Measurements from ENCODE around the gene C22orf15. TPM values are rescaled to one million over a fixed set of nuclear protein-coding genes. Genes with fewer than 3 reads are reported as not detected.
A peak's percentile ranks its signal among the peaks of the same experiment; 100 is the strongest.

The C22orf15 gene
- total and polyA plus RNA-seq, 4 donors = 3.0 to 18.7 (median 10.4) TPM

DNA sequence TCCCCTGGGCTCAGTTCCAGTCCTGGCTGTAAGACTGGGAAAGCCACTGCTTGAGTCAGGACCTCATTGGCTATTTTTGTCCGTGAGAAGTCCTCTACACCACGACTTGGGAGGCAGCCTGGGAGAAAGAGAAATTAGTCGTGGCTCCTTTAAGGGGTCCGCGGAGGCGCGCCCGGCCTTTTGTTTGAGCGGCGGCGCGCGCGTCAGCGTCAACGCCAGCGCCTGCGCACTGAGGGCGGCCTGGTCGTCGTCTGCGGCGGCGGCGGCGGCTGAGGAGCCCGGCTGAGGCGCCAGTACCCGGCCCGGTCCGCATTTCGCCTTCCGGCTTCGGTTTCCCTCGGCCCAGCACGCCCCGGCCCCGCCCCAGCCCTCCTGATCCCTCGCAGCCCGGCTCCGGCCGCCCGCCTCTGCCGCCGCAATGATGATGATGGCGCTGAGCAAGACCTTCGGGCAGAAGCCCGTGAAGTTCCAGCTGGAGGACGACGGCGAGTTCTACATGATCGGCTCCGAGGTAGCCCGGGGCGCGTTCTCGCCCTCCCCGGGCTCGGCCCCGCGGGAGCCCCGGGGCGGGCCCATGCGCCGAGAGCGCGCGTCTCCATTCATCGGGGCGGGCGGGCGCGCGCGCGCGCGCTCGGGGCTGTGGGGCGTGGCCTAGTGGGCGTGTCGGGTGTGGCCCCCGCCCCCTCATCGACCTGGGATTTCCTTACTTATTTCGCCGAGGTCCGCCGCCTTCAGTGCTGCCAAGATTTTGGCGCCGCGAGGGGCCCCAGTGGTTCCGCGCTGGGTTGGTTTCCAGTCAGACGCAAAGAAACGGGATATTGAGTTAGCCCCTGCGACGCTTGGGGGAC lies 24.2 kb downstream of the C22orf15 start, which contains the start of gene SMARCB1:
Gene SMARCB1, plus strand, starts transcription at position 215 of the 848 bp plus-strand sequence. Its CDS starts 204 bp downstream, at position 419.
- Histone ChIP-seq H3K9me3 (ENCODE audit: control insufficient read depth in 4 of 4, insufficient read depth in 3 of 4, low read length in 3 of 4) (no peaks in the 10 kb centered on the region), H3K27me3 (ENCODE audit: control insufficient read depth in 3 of 3, insufficient read depth in 3 of 3, low read length in 2 of 3) (no peaks in the 10 kb centered on the region), H3K4me1 (ENCODE audit: control insufficient read depth in 5 of 5, insufficient read depth in 5 of 5, low read length in 5 of 5) (peaks cover 0 to 38% (median 9%) of the 10 kb centered on the region in 5 donors), H3K36me3 (ENCODE audit: control insufficient read depth in 4 of 4, insufficient read depth in 4 of 4, low read length in 4 of 4) (peaks cover 0 to 12% (median 7%) of the 10 kb centered on the region in 4 donors), H3K27ac (ENCODE audit: low read depth in 1 of 2, low read length in 1 of 2) (peak within 1 kb of the TSS; percentile 100), H3K9ac (ENCODE audit: insufficient read depth in 1 of 2, low read length in 2 of 2) (peak within 1 kb of the TSS; percentile 87 to 90), H3K4me3 (peak within 1 kb of the TSS; percentile 94)
- DNase-seq (peak; percentile 92 to 97 (median 95)), ATAC-seq (ENCODE audit: insufficient read depth, low FRiP score) (peak; percentile 98)
- TF ChIP-seq, protein P1, sequence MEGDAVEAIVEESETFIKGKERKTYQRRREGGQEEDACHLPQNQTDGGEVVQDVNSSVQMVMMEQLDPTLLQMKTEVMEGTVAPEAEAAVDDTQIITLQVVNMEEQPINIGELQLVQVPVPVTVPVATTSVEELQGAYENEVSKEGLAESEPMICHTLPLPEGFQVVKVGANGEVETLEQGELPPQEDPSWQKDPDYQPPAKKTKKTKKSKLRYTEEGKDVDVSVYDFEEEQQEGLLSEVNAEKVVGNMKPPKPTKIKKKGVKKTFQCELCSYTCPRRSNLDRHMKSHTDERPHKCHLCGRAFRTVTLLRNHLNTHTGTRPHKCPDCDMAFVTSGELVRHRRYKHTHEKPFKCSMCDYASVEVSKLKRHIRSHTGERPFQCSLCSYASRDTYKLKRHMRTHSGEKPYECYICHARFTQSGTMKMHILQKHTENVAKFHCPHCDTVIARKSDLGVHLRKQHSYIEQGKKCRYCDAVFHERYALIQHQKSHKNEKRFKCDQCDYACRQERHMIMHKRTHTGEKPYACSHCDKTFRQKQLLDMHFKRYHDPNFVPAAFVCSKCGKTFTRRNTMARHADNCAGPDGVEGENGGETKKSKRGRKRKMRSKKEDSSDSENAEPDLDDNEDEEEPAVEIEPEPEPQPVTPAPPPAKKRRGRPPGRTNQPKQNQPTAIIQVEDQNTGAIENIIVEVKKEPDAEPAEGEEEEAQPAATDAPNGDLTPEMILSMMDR (IDR thresholded peaks at IDR 0.05; ENCODE audit: control extremely low read depth, extremely low read depth) = no peak
- 0% methylated on average over 87 to 97 of the region's 97 CpGs for WGBS, 2 donors

DNA sequence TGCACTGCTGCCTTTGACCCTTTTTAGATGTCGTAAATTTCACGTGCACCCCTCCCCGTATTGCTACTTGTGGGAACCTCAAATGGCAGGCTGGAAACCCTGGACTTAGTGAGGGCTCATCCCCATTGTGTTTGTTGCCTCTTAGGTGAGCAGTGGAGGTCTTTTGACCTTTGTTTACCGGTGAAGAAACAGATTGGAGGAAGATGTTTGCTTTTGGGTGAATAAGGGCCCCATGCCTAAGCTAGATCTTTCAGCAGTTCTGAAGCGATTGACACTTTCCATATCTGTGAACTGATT lies 24.8 kb downstream of the C22orf15 start:
- TF ChIP-seq, protein P1 (IDR thresholded peaks at IDR 0.05; ENCODE audit: control extremely low read depth, extremely low read depth) = no peak
- Histone ChIP-seq H3K4me1 (ENCODE audit: control insufficient read depth in 5 of 5, insufficient read depth in 5 of 5, low read length in 5 of 5) (peaks cover 0 to 38% (median 9%) of the 10 kb centered on the region in 5 donors), H3K9me3 (ENCODE audit: control insufficient read depth in 4 of 4, insufficient read depth in 3 of 4, low read length in 3 of 4) (no peaks in the 10 kb centered on the region), H3K4me3 (peak overlapping the region; percentile 94), H3K27me3 (ENCODE audit: control insufficient read depth in 3 of 3, insufficient read depth in 3 of 3, low read length in 2 of 3) (no peaks in the 10 kb centered on the region), H3K27ac (ENCODE audit: low read depth in 1 of 2, low read length in 1 of 2) (peak overlapping the region; percentile 74 to 100), H3K36me3 (ENCODE audit: control insufficient read depth in 4 of 4, insufficient read depth in 4 of 4, low read length in 4 of 4) (peaks cover 0 to 16% (median 12%) of the 10 kb centered on the region in 4 donors), H3K9ac (ENCODE audit: insufficient read depth in 1 of 2, low read length in 2 of 2) (peak overlapping the region; percentile 80 to 90)
- ATAC-seq (ENCODE audit: insufficient read depth, low FRiP score) = no peak
- no peak for DNase-seq
- 3 to 6% methylated on average over 5 of the region's 5 CpGs for WGBS, 2 donors

DNA sequence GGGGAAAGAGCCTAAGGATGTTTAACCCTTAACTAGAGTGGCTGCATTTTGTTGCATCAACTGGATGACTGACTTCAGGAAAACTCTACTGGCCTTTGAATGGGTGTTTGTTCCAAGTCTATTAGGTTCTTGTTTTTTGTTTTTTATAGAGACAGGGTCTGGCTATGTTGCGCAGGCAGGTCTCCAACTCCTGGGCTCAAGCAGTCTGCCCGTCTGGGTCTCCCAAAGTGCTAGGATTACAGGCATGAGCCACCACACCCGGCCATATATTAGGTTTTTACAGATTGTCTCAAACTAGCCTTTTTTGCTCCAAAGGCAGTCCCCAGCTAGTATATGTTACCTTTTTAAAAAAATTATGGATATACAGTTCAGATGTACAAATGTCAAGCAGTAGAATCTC lies 25.1 kb downstream of the C22orf15 start:
- peak overlapping the region; percentile 80 to 90 for H3K9ac ChIP-seq (ENCODE audit: insufficient read depth in 1 of 2, low read length in 2 of 2)
- TF ChIP-seq, protein P1 (IDR thresholded peaks at IDR 0.05; ENCODE audit: control extremely low read depth, extremely low read depth) = no peak
- H3K27ac ChIP-seq (ENCODE audit: low read depth in 1 of 2, low read length in 1 of 2) = peak overlapping the region in 1 of 2 donors; percentile 100
- H3K4me1 ChIP-seq (ENCODE audit: control insufficient read depth in 5 of 5, insufficient read depth in 5 of 5, low read length in 5 of 5) = peaks cover 0 to 38% (median 9%) of the 10 kb centered on the region in 5 donors
- ATAC-seq (ENCODE audit: insufficient read depth, low FRiP score) = no peak
- H3K27me3 ChIP-seq (ENCODE audit: control insufficient read depth in 3 of 3, insufficient read depth in 3 of 3, low read length in 2 of 3) = no peaks in the 10 kb centered on the region
- DNase-seq = no peak
- H3K9me3 ChIP-seq (ENCODE audit: control insufficient read depth in 4 of 4, insufficient read depth in 3 of 4, low read length in 3 of 4) = no peaks in the 10 kb centered on the region
- peak overlapping the region; percentile 94 for H3K4me3 ChIP-seq
- peaks cover 2 to 16% (median 14%) of the 10 kb centered on the region in 4 donors for H3K36me3 ChIP-seq (ENCODE audit: control insufficient read depth in 4 of 4, insufficient read depth in 4 of 4, low read length in 4 of 4)
- 63 to 82% methylated on average over 3 of the region's 3 CpGs for WGBS, 2 donors

Data from lung (tissue), 12 donors.